HEK293 (cell line): ENCODE measurements around the gene FBXO5.

Source experiments
- CTCF ChIP-seq: fragments of 450-650 bp; formaldehyde crosslinking; IDR thresholded peaks from 2 replicates; pipeline ENCODE4 v1.5.1; 2016; ENCODE audit warnings: missing biosample characterization, missing genetic modification characterization
- PRDM10 ChIP-seq: fragments of 450-650 bp; formaldehyde crosslinking; IDR thresholded peaks from 2 replicates; pipeline ENCODE4 v1.5.1; 2016; ENCODE audit warnings: missing biosample characterization, missing genetic modification characterization
- SCRT1 ChIP-seq: fragments of 450-650 bp; formaldehyde crosslinking; IDR thresholded peaks from 2 replicates; pipeline ENCODE4 v1.5.1; 2016; ENCODE audit warnings: missing biosample characterization, missing genetic modification characterization, borderline replicate concordance
- ZNF292 ChIP-seq: fragments of 450-650 bp; formaldehyde crosslinking; IDR thresholded peaks from 2 replicates; pipeline ENCODE4 v1.5.1; 2016; ENCODE audit warnings: low read depth, missing biosample characterization, missing genetic modification characterization, borderline replicate concordance
- ZNF558 ChIP-seq: fragments of 450-650 bp; formaldehyde crosslinking; IDR thresholded peaks from 2 replicates; pipeline ENCODE4 v1.5.1; 2016; ENCODE audit warnings: missing biosample characterization, missing genetic modification characterization
- ZNF585B ChIP-seq: fragments of 450-650 bp; formaldehyde crosslinking; IDR thresholded peaks from 2 replicates; pipeline ENCODE4 v1.5.1; 2016; ENCODE audit warnings: missing biosample characterization, missing genetic modification characterization

GRCh38 chr6:152969688-152970418, 13.0 kb downstream of the FBXO5 start:
- no peak for TF ChIP-seq CTCF (tag by site-specific recombination)
- no peak for TF ChIP-seq ZNF292 (tag by site-specific recombination)
- TF ChIP-seq SCRT1 (tag by site-specific recombination), result no peak
- TF ChIP-seq ZNF585B, result no peak
- TF ChIP-seq ZNF558 (tag by site-specific recombination), result no peak
- TF ChIP-seq PRDM10, result no peak
